ENCODE measurements around the gene TRIM4.

GRCh38 chr7:99901581-99901980 is 17.7 kb downstream of the TRIM4 start:
- TF ChIP-seq CTCF (IDR thresholded peaks at IDR 0.05) = no peak
- TF ChIP-seq POLR2A (IDR thresholded peaks at IDR 0.05) = no peak

All from body of pancreas (tissue), 4 donors.